Renal cortex interstitium (tissue), 11 donors: ENCODE results near the gene LAMA5. TPM values are rescaled to one million over a fixed set of nuclear protein-coding genes. Genes with fewer than 3 reads are reported as not detected.

Experiments
- DNase-seq, 11 donors: peaks; one replicate each; pipeline ENCODE4 v3.0.0-alpha.2; 2013; ENCODE audit warnings: low read depth in 9 of 11, low spot score in 4 of 11; ENCODE audit errors: extremely low read depth in 1 of 11
- polyA plus RNA-seq, 3 donors: library from polyadenylated mRNA; unstranded; fragments of 120-200 nt; gene quantifications; one replicate each; pipeline ENCODE4 v1.2.1, GENCODE V29; 2013; ENCODE audit not compliant: insufficient read length in 3 of 3

The LAMA5 gene
- polyA plus RNA-seq, 3 donors: 101 to 184 (median 167) TPM

GRCh38 chr20:62354811-62355341 lies 12.2 kb downstream of the LAMA5 start:
- no peak for DNase-seq

DNA sequence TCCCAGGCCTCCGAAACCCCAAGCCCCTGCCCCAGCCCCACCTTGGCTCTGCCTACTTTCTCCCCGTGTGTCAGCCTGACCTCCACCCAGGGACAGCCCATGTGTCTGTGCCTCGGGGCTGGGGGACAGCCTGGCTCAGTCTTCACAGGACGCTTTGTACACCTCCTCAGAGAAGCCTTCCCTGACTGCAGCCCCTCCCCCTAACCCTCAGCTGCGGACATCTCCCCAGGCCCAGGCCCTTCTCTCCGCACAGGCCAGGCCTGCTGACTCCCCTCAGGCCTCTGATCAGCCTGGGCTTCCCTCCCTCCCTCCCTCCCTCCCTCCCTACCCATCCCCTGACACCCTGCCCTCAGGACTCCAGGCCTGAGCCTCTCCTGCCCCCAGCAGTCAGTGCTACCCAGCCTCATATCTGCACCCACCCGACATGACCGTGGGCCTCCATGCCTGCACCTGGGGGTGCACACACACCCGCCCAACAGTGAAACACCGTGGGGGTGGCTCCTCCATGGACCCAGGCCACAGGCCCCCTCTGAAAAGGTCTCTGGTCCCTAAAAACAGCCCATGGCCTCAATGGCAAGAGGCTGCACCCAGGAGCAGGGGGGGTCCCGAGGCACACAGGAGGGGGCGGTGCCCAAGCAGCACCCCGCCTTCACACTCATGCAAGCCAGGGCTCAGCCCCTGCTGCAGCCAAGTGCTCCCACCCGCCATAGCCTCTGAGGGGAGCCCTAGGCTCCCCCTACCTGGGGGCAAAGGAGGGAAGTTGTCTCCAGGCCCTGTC lies 12.9 kb downstream of the LAMA5 start:
- no peak for DNase-seq

- no peak for DNase-seq
These were observed 13.7 kb downstream of the LAMA5 start for GRCh38 chr20:62353289-62354030.

DNA sequence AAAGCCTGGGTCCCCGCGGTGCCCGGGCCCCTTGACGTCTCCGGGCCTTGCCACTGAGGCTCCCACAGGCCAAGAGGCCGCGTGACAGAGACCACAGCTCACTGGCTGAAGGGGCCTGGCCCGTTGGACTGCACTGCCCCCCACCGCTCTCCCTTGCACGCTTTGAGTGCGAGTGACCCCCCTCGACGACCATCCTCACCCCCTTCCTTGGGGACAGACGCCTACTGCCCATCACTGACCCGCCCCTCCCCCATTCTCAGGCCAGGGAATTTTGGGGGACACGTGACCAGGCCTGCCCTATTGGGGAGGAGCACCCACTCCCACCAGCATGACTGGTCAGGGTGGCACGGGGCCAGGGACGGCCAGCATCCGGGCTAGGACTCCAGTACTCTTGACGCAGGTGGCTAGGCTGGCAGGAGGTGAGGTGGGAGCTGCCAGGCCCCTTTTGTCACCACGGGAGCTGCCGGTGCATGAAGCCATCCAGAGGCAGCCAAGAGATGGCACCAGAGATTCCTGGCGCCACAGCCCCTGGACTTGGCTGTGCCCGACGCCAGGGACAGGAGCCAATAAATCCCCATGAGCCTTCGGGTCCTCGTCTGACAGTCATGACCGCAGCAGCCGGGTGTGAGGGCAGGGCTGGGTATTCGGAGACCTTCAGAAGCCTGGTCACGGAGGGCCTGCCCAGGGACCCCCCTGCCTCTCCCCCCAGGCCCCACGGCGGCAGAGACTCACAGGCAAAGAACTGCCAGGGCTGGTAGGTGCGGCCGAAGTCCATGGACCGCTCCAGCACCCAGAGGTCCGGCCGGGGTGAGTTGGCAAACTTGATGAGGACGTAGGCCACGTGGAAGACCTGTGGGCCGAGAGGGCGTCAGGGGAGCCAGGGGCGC lies 14.5 kb downstream of the LAMA5 start:
- no peak for DNase-seq

- no peak for DNase-seq
These were observed 15.4 kb downstream of the LAMA5 start for GRCh38 chr20:62351469-62352401.

DNA sequence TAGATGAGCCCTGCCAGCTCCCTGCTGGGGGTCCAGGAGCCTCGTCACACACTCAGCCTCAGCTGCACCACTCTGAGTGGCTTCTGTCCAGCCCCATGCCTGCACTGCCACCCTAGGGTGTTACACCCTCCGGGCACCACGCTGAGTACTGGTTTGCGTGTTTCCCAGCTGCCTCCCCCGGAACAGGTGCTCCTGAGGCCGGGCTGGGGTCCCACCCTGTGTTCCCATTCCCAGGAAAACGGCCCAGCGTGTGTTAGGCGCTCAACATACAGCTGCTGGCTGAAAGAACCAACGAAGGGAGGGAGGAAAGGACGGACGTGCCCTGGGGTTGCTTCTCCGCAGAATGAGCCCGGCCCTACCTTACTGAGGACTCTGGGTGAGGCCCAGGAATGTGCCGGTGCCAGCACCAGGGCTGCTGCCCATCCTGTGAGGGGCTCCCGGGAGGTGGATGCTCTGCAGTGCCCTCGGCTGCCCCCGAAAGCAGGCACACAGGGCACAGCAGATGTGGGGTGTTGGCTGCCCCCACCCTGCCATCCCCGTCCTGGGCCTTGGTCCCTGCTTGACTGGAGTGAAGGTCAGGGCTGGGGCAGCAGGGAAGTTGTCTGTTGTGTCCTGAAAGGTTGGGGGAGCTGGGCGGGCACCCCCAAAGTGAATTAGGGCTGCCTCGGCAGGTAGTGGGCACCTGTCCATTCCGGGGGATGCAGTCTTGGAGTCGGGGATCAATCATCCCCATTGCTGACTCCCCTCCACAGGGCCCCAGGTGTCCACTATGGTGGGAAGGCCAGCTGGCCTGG lies 16.3 kb downstream of the LAMA5 start:
- DNase-seq: no peak

GRCh38 chr20:62350098-62350628 lies 16.9 kb downstream of the LAMA5 start:
- no peak for DNase-seq

DNA sequence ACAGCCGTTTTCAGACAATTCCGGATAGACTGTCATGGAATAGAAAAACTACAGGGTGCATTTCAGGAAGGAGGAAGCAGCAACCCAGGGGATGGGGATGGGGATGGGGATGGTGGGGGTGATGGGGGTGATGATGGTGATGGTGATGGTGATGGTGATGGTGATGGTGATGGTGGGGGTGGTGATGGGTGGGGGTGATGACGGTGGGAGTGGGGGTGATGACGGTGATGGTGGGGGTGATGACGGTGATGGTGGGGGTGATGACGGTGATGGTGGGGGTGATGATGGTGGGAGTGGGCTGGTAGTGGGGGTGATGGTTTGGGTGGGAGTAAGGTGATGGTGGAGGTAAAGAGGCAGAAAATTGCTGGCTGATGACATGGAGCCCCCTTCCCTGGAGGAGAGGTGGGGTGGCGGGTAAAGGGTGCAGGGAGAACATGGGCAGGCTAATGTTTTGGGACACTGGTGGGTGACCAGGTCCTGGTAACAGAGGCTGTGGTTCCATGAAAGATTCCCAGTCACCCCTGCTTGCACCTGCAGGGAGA lies 17.5 kb downstream of the LAMA5 start:
- DNase-seq: no peak

- no peak for DNase-seq
These were observed 18.5 kb downstream of the LAMA5 start for GRCh38 chr20:62348604-62349003.

- no peak for DNase-seq
These were observed 19.7 kb downstream of the LAMA5 start for GRCh38 chr20:62347445-62347844.

DNA sequence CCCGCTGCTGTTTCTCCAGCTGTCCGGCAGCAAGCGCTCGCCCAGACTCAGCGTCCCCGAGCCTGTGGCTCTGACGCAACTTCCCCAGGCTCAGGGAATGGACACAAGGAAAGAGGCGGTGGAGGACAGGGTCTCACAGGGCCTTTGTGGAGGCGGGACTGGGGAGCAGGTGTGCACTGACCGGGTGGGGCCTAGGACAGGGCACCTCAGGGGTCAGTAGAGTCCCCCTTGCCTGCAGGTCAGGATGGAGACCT lies 20.0 kb downstream of the LAMA5 start:
- no peak for DNase-seq

- DNase-seq: no peak
These were observed 20.5 kb downstream of the LAMA5 start for GRCh38 chr20:62346398-62347150.

DNA sequence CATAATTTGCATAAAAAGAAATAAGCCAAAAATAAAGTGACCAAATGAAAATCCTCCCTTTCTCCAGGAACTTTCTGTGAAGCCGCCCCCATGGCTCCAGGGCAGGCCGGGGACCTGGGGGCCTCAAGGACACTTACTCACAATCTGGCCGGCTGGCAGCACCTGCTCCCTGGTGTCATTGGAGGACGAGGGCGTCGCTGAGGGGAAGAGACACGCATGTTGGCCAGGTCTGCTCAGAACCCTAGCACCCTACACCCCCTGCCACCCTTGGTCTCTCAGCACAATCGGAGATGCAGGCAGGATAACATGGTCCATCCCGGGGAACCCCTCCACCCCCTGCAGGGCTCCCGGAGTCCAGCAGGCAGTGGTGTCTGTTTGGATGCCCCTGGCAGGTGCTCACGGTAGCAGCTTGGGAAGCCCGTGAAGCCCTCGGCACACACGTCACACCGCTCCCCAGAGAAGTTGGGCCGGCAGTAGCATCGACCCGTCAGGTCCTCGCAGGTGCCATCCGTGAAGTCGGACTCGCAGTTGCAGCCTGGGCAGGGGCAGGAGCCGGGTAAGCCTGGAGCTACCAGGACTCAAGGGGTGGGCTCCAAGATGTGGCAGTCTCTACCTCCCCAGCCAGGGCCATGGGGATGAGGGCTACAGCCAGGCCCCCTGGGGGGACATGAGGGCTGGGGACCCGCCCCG lies 21.3 kb downstream of the LAMA5 start:
- DNase-seq: no peak

DNA sequence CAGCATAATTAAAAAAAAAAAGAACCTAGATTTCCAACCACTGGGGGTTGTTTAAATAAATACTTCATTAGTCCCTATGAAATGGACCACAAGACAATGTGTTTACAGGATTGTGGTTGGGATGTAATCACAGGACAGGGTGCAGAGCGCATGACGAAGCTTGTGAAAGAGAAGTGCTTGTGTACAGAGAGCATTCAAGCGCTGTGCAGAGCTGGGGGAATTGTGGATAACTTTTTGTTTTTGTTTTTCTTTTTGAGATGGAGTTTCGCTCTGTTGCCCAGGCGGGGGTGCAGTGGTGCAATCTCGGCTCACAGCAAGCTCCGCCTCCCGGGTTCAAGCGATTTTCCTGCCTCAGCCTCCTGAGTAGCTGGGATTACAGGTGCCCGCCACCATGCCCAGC lies 22.3 kb downstream of the LAMA5 start:
- DNase-seq: no peak

- DNase-seq: no peak
These were observed 23.0 kb downstream of the LAMA5 start for GRCh38 chr20:62344092-62344491.

DNA sequence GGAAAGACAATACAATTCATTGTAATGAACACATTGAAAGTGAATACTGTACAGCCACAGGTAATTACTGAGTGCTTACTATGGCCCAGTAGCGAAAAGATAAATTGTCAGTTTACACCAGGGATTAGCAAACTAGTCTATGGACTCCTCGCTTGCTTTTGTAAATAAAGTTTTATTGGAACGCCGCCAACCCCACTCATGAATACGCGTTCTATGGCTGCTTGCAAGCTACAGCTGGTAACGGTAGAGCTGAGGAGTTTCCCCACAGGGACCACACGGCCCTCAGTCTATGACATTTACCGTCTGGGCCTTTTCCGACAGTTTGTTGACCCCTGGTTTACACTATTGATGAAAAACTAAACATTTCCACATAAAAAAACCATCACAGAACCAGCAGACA lies 24.2 kb downstream of the LAMA5 start:
- no peak for DNase-seq
